Left ventricle myocardium inferior (tissue), 1 donor: ENCODE results near the gene ZNF76. TPM values are rescaled to one million over a fixed set of nuclear protein-coding genes. Genes with fewer than 3 reads are reported as not detected.

Experiments used
- DNase-seq: peaks from one replicate; pipeline ENCODE4 v3.0.0-alpha.2; 2020
- H3K27ac ChIP-seq: fragments of 200-600 bp; replicated peaks from 2 replicates; pipeline ENCODE4 v1.8.0; 2021
- H3K27me3 ChIP-seq: fragments of 200-600 bp; 2 replicates; pipeline ENCODE4 v1.8.0; 2021; ENCODE audit warnings: low read depth
- H3K36me3 ChIP-seq: fragments of 200-600 bp; 2 replicates; pipeline ENCODE4 v1.8.0; 2021
- H3K4me1 ChIP-seq: fragments of 200-600 bp; 2 replicates; pipeline ENCODE4 v1.8.0; 2021
- H3K4me3 ChIP-seq: fragments of 200-600 bp; 2 replicates; pipeline ENCODE4 v1.8.0; 2021; ENCODE audit warnings: mild to moderate bottlenecking, moderate library complexity
- H3K9me3 ChIP-seq: fragments of 200-600 bp; replicated peaks from 2 replicates; pipeline ENCODE4 v1.8.0; 2021
- intact Hi-C: fragments of 100-400 bp; cut with micrococcal nuclease; formaldehyde crosslinking; loops from one replicate; pipeline ENCODE4 v1.11.0; 2022
- total RNA-seq: library from RNA; stranded (reverse); fragmentation: NEBNext Ultra II Directional; extraction: Animal tissue kit (Norgen Biotek cat#: 25700); gene quantifications from one replicate; pipeline ENCODE4 v1.2.1, GENCODE V29; 2021
- TF ChIP-seq, protein P1 (sequence below): fragments of 200-600 bp; IDR thresholded peaks from 2 replicates; pipeline ENCODE4 v1.8.0; 2021; ENCODE audit warnings: antibody characterized with exemption, mild to moderate bottlenecking, borderline replicate concordance
- donor health status: DM: no; HTN: yes; CAD: no; lungs with severe emphysema.

ZNF76 gene
- total RNA-seq, 1 donor from 2014 or later: 38.7 TPM

DNA sequence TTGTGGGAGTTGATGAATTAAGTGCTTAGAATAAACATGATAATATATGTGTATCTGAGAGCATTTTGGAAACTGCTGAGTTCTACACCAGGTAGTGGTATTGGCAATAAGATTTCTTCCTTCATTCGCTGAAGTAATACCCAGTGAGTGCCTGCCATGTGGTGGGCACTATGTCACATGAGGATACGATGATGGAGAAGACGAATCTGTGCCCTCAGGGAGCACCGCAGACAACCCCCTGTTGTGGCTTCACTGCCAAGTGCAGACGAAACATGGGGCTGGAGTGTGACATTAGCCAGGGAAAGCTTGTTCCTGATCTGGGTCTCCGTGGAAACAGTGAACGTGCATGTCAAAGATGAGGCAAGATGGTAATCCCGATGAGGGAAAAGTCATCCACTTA, 7.9 kb downstream of the ZNF76 start:
- no peak for DNase-seq
- TF ChIP-seq, protein P1, sequence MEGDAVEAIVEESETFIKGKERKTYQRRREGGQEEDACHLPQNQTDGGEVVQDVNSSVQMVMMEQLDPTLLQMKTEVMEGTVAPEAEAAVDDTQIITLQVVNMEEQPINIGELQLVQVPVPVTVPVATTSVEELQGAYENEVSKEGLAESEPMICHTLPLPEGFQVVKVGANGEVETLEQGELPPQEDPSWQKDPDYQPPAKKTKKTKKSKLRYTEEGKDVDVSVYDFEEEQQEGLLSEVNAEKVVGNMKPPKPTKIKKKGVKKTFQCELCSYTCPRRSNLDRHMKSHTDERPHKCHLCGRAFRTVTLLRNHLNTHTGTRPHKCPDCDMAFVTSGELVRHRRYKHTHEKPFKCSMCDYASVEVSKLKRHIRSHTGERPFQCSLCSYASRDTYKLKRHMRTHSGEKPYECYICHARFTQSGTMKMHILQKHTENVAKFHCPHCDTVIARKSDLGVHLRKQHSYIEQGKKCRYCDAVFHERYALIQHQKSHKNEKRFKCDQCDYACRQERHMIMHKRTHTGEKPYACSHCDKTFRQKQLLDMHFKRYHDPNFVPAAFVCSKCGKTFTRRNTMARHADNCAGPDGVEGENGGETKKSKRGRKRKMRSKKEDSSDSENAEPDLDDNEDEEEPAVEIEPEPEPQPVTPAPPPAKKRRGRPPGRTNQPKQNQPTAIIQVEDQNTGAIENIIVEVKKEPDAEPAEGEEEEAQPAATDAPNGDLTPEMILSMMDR: no peak
- Histone ChIP-seq H3K4me3 (no peak overlapping the region), H3K9me3 (no peaks in the 10 kb centered on the region), H3K27me3 (no peaks in the 10 kb centered on the region), H3K4me1 (peaks cover 63% of the 10 kb centered on the region), H3K27ac (no peak overlapping the region), H3K36me3 (peaks cover 7% of the 10 kb centered on the region)
- intact Hi-C loops: no loop called here

DNA sequence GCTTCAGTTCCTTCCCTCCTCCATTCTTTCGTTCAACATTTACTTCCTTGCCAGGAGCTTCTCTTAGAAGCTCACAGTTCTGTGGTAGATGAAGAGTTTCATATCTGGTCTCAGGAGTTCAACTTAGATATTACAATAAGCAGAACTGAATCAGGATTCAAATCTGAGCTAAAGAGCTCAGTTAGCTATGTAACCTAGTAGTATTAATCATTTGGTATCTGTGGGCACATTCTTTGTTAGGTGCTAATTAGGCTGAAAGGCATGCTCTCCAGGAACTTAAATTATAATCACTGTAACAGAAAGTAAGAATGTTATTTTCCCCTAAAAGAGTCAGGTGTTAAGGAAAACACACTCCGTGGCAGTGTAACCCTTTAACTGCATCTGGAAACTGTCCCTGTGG, 8.4 kb downstream of the ZNF76 start:
- DNase-seq: no peak
- H3K9me3 ChIP-seq: no peaks in the 10 kb centered on the region
- no peaks in the 10 kb centered on the region for H3K27me3 ChIP-seq
- intact Hi-C loops: no loop called here
- H3K36me3 ChIP-seq: peaks cover 7% of the 10 kb centered on the region
- peaks cover 63% of the 10 kb centered on the region for H3K4me1 ChIP-seq
- TF ChIP-seq, protein P1: no peak
- H3K4me3 ChIP-seq: no peak overlapping the region
- H3K27ac ChIP-seq: no peak overlapping the region

DNA sequence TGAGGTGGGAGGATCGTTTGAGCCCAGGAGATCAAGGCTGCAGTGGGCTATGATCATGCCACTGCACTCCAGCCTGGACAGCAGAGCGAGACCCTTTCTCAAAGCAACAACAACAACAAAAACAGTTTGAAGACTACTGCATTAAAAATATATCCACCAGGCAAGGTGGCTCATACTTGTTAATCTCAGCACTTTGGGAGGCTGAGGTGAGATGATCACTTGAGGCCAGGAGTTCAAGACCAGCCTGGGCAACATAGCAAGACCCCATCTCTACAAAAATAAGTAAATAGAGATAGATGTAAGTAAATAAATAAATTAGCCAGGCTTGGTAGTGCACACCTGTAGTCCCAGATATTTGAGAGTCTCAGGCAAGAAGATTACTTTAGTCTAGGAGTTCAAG, 12.5 kb downstream of the ZNF76 start:
- Histone ChIP-seq H3K4me3 (no peak overlapping the region), H3K36me3 (peaks cover 7% of the 10 kb centered on the region), H3K4me1 (peaks cover 48% of the 10 kb centered on the region), H3K9me3 (no peaks in the 10 kb centered on the region), H3K27ac (no peak overlapping the region), H3K27me3 (no peaks in the 10 kb centered on the region)
- intact Hi-C loops: no loop called here
- TF ChIP-seq, protein P1: no peak
- no peak for DNase-seq

DNA sequence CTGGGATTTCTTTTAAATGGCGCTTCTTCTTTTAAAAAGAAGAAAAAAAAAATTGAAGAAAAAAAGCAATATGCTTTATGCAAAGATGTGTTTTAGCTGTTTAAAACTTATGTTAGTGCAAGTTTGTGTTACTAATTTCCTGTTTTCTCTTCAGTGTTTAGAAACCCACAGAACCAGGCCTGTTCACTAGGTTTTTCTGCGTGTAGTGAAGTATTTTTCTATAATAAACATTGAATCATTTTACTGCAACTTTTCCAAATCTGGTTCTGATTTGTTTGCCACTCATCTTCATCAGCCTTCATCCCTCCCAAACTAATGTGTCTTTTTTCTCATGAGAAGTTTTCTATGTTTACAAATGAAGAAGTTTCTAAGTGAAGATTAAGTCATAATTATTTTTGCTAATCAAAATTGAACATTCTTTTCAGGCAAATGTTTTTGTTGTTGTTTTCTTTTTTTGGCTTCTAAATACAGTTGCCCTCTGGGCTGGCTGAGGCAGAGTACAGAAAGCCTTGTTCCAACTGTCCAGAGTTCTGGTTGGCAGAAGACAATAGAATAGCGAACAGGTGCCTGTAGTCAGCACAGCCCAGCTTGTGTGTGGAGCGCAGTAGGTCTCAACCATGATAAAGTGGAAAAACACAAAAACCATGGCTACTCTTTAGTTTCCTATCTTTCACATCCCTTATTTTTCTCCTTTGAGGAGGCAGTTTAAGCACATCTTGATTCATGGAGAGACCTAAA, 14.5 kb downstream of the ZNF76 start:
- H3K36me3 ChIP-seq: peaks cover 7% of the 10 kb centered on the region
- H3K4me1 ChIP-seq: peaks cover 29% of the 10 kb centered on the region
- intact Hi-C loops: no loop called here
- DNase-seq: no peak
- TF ChIP-seq, protein P1: no peak
- peak overlapping the region; percentile 70 for H3K27ac ChIP-seq
- H3K4me3 ChIP-seq: no peak overlapping the region
- H3K9me3 ChIP-seq: no peaks in the 10 kb centered on the region
- no peaks in the 10 kb centered on the region for H3K27me3 ChIP-seq

DNA sequence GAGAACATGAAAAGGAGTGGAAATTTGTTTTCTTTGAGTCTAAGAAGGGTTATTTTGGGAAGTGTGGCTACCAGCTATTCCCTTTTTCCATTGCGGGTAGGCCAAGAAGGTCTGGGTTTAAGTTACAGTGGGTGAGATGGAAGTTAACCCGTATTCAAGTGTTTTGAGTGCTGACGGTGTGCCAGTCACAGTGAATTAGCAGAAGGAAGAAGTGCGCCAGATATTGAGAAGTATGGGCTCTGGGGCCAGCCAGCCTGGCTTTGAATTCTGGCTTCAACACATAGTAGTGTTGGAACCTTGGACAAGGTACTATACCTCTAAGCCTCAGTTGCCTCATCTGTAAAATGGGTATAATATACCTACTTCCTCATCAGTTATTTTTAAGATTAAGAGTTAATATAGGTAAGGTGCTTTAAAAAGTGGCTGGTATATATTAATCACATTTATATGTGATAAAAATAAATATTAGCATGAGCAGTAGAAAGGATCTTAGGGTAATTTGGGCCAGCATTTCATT, 16.3 kb downstream of the ZNF76 start:
- H3K27ac ChIP-seq: peak overlapping the region; percentile 70
- H3K4me3 ChIP-seq: no peak overlapping the region
- H3K9me3 ChIP-seq: no peaks in the 10 kb centered on the region
- TF ChIP-seq, protein P1: no peak
- peaks cover 2% of the 10 kb centered on the region for H3K36me3 ChIP-seq
- no peak for DNase-seq
- intact Hi-C loops: no loop called here
- H3K27me3 ChIP-seq: no peaks in the 10 kb centered on the region
- peaks cover 36% of the 10 kb centered on the region for H3K4me1 ChIP-seq
